ENCODE measurements around the gene DBX2.
"Not testable (repeated sequence)": the region's sequence is repeated elsewhere in the genome, so short reads cannot be mapped to it uniquely, and the experiment has no call there.

The DBX2 gene

DNA sequence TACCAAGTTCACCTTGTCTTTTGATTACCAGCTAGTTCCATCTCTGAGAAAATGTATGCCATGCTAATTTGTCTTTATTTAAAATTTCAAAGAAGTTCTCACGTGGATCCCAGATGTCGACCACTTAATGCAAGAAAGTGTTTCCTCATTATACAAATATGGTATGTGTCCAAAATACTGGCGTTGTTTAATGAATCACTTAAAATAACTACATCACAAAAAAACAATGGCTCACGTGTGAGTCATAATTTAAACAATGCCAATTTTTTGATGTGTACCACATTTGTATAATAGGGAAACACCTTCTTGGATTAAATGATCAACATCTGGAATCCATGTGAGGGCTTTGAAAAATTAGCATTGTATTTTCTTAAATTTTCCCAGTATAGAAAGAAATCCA, 40.8 kb downstream of the DBX2 start:
- no peak for DNase-seq (ENCODE audit: low read depth)

DNA sequence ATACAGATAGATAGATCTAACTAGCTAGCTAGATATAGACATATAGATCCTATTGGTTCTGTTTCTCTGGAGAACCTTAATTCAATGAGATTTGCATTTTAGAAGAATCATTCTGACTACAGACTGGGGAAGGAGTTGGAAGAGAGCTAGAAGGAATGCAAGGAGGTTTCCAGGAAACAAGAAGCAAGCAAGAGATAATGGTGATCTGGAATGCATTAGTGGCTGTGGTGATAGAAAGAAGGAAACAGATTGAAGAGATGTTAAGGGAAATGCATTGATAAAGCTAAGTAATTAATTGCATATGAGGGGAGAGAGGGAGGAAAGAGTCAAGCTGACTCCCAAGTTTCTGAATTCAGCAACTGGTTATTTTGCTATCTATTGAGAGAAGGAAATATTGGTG, 42.7 kb downstream of the DBX2 start:
- DNase-seq (ENCODE audit: low read depth) = no peak

DNA sequence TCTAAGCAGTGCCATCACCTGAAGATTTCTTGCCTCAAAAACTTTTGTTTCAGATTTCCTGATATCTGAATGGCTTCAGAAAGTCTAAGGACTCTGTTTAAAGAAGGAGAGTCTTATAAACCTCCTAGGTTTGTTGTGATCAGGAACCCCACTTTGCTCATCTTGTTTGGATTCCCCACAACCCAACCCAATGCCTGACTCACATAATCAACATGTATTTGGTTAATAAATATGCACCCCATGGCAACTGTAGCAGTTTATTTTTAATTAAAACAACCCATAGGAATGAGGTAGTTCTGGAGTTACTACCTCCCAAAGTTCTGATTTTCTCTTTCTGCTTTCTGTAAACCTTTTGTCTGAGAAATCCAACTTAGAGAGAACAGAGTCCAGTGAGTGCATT, 51.5 kb downstream of the DBX2 start:
- no peak for DNase-seq (ENCODE audit: low read depth)

DNA sequence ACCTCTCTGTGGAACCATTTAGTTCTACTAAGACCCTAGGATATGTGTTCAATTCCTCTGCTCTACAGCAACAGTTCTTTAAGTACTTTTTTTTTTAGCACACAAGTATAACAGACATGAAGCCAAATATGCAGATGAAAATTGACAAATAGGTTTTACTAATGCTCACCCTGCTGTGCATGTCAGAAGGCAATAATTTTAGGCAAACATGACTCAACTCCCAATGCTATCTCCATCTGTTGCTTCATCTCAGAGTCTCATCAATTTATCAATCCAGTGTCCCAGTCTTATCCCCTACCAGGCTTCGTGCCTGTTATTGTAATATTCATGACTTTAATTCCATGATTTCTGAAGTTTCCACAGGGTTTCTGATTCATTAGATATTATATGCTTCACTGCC, 57.7 kb downstream of the DBX2 start:
- no peak for DNase-seq (ENCODE audit: low read depth)

DNA sequence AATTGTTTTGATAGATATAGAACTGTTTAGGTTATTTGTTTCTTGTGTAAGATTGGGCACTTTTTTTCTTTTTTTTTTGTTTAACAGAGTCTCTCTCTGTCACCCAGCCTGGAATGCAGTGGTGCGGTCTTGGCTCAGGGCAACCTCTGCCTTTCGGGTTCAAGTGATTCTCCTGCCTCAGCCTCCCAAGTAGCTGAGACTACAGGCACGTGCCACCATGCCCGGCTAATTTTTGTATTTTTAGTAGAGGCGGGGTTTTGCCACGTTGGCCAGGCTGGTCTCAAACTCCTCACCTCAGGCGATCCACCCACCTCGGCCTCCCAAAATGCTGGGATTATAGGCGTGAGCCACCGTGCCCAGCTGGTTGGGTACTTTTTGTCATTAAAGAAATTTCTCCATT, 66.0 kb downstream of the DBX2 start:
- not testable (repeated sequence) for DNase-seq (ENCODE audit: low read depth)

DNA sequence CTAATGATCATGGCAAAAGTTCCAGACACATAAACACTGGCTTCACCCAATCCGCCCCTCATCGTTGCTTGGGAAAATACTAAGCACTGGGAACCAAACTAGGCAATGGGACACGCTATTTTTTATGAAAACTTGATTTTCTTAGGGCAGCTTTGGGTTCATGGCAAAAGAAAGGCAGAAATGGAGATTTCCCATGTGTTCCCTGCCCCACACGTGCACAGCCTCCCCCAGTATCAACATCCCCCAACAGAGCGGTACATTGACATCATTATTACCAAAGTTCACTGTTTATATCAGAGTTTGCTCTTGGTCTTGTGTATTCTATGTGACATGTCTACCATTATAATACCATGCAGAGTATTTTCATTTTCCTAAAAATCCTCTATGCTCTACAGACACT, 71.0 kb downstream of the DBX2 start:
- no peak for DNase-seq (ENCODE audit: low read depth)

DNA sequence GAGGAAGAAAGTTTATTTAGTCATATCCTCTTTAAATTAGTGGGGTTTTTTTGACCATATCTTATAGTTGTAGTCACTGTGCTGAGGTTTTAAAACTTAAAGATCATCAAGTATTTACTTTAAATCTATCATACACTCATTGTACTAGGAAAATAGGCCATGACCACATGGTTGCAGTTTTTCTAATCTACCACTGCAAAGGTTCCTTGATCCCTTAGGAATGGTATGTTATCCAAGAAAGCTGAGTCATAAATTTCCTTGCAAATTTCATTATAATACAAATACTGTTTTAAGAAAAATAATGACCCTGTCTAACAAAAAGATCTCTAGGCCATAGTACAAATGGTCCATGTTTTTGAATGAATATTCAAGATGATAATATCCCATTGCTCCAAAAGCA, 74.7 kb downstream of the DBX2 start:
- no peak for DNase-seq (ENCODE audit: low read depth)

DNA sequence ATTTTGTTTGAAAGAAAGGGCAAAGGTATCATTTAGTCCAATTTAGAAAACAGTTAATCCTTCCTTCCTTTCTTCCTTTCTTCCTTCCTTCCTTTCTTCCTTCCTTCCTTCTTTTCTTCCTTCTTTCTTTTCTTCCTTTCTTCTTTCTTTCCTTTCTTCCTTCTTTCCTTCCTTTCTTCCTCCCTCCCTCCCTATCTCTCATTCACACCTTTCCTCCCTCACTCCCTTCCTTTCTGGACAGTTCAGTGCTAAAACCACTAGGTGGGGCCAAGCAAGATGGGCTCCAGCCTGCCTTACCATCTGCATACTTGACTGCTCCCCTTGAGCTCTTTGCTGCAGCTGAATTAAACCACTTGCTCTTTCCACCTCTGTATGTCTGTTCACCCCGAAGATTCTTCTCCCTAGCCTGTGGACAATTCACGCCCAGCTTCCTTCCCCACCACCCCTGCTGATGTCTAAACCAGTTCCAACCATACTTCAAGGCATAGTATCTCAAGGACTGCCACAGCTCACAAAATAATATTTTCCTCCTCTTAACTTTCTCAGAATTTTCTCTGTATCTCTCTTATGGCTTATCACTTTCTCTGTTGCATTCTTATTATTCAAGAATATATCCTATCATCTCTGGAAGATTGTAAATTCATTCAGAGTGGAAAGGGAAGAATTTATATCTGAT, 78.0 kb downstream of the DBX2 start:
- DNase-seq (ENCODE audit: low read depth) = peak; percentile 11

DNA sequence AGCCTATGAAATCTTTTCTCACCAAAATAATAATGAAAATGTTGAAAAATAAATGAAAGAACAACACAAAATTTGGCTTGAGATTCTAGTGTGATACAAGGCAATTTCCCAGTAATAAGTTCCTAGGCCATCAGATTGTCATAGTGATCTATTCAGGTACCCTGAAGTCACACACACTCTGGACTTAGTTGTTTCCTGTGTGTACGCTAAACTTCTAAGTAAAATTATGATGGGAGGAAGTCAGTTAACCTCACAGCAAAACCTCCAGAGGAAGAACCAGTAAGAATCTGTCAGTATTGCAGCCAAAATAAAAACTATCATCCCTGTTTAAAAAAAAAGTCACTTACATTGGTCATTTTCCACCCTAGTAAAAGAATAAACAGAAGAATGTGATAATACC, 81.9 kb downstream of the DBX2 start:
- DNase-seq (ENCODE audit: low read depth) = no peak

Data from iris pigment epithelial cell (primary cell).